T-cell (primary cell): Measurements from ENCODE around the gene HGS. TPM values are rescaled to one million over a fixed set of nuclear protein-coding genes. Genes with fewer than 3 reads are reported as not detected.

Experiments used
- ATAC-seq, 4 experiments: fragments of 200-7000 bp in 3 of 4; fragments of 150-1000 bp in 1 of 4; cut with Tn5 transposase; replicated peaks in 1 of 4; 1 replicate in 3 of 4; 2 replicates in 1 of 4; pipeline ENCODE4 v1.10.0; 2021; ENCODE audit warnings: moderate library complexity in 3 of 4, mild to moderate bottlenecking in 2 of 4, moderate number of reproducible peaks in 1 of 4
- CTCF ChIA-PET, 2 donors: fragments of 300-600 bp; sonication (Branson Sonifier 250); formaldehyde crosslinking; loops; one replicate each; lab custom pipeline; 2022; ENCODE audit warnings: antibody characterized with exemption in 2 of 2; lab: Charles Lee
- POLR2A ChIA-PET, 2 donors: fragments of 300-600 bp; sonication (Branson Sonifier 250); formaldehyde crosslinking; loops; one replicate each; lab custom pipeline; 2022; ENCODE audit warnings: antibody characterized with exemption in 2 of 2; lab: Charles Lee
- DNase-seq, 35 experiments: peaks; one replicate each; pipeline versions ENCODE4 v3.0.0 to v3.0.0-alpha.2; 2013 to 2023
- H3K27ac ChIP-seq: one replicate; pipeline ENCODE4 v1.5.1; 2013; ENCODE audit warnings: low read length
- H3K27me3 ChIP-seq, 2 experiments: replicated peaks in 1 of 2; 1 replicate in 1 of 2; 2 replicates in 1 of 2; pipeline versions ENCODE4 v1.6.1 to v1.7.0; 2013; ENCODE audit warnings: low read length in 1 of 2, mixed read lengths in 1 of 2; ENCODE audit not compliant: control insufficient read depth in 2 of 2, insufficient read depth in 2 of 2; ENCODE audit errors: extremely low read depth in 1 of 2
- H3K36me3 ChIP-seq, 2 donors: 1 replicate in 1 of 2; 2 replicates in 1 of 2; pipeline versions ENCODE4 v1.6.1 to v1.7.0; 2013; ENCODE audit warnings: low read length in 1 of 2; ENCODE audit not compliant: control insufficient read depth in 2 of 2, insufficient read depth in 1 of 2; ENCODE audit errors: extremely low read depth in 1 of 2
- H3K4me1 ChIP-seq, 2 experiments: 1 replicate in 1 of 2; 2 replicates in 1 of 2; pipeline versions ENCODE4 v1.6.1 to v1.7.0; 2013; ENCODE audit warnings: low read length in 2 of 2, mixed read lengths in 1 of 2; ENCODE audit not compliant: insufficient read depth in 2 of 2, control insufficient read depth in 1 of 2; ENCODE audit errors: extremely low read depth in 1 of 2
- H3K4me3 ChIP-seq, 2 donors: 1 replicate in 1 of 2; 2 replicates in 1 of 2; pipeline versions ENCODE4 v1.5.1 to v1.7.0; 2013; ENCODE audit warnings: mild to moderate bottlenecking in 2 of 2, low read length in 1 of 2, moderate library complexity in 1 of 2; ENCODE audit not compliant: control insufficient read depth in 1 of 2; ENCODE audit errors: extremely low read depth in 1 of 2
- H3K9me3 ChIP-seq: 2 replicates; pipeline ENCODE4 v1.7.0; 2013
- H3K27ac Mint-ChIP-seq, 2 donors: one replicate each; pipeline ENCODE4 v1.8.0; 2020 to 2021; ENCODE audit warnings: mild to moderate bottlenecking in 2 of 2, mixed read lengths in 2 of 2
- H3K27me3 Mint-ChIP-seq, 2 donors: one replicate each; pipeline ENCODE4 v1.8.0; 2021 to 2022; ENCODE audit warnings: mixed read lengths in 2 of 2
- H3K36me3 Mint-ChIP-seq: one replicate; pipeline ENCODE4 v1.8.0; 2021; ENCODE audit warnings: mixed read lengths
- H3K4me1 Mint-ChIP-seq, 3 donors: one replicate each; pipeline ENCODE4 v1.8.0; 2020 to 2022; ENCODE audit warnings: mixed read lengths in 3 of 3, mild to moderate bottlenecking in 1 of 3
- H3K4me3 Mint-ChIP-seq, 3 donors: one replicate each; pipeline ENCODE4 v1.8.0; 2020 to 2022; ENCODE audit warnings: mild to moderate bottlenecking in 3 of 3, mixed read lengths in 3 of 3, moderate library complexity in 3 of 3
- H3K9me3 Mint-ChIP-seq, 3 donors: one replicate each; pipeline ENCODE4 v1.8.0; 2020 to 2022; ENCODE audit warnings: mixed read lengths in 3 of 3
- WGBS: methylation state at CpG from one replicate; pipeline ENCODE4 v1.1.5; 2013; ENCODE audit warnings: missing lambda C conversion rate; ENCODE audit not compliant: insufficient coverage; 5-methylcytosine and 5-hydroxymethylcytosine counted together
- total RNA-seq, 35 experiments: library from RNA in 6 of 35; stranded (reverse) in 6 of 35; fragments of 120-200 nt in 1 of 35; gene quantifications; one replicate each; pipeline versions ENCODE4 v1.2.1 to v1.2.4 and lab custom pipeline; 2013 to 2026

Gene HGS
- total RNA-seq, 5 donors from 2014 or later (not counting 1 experiment from before 2014, with no cell fraction given), result 114 to 205 (median 181) TPM

DNA sequence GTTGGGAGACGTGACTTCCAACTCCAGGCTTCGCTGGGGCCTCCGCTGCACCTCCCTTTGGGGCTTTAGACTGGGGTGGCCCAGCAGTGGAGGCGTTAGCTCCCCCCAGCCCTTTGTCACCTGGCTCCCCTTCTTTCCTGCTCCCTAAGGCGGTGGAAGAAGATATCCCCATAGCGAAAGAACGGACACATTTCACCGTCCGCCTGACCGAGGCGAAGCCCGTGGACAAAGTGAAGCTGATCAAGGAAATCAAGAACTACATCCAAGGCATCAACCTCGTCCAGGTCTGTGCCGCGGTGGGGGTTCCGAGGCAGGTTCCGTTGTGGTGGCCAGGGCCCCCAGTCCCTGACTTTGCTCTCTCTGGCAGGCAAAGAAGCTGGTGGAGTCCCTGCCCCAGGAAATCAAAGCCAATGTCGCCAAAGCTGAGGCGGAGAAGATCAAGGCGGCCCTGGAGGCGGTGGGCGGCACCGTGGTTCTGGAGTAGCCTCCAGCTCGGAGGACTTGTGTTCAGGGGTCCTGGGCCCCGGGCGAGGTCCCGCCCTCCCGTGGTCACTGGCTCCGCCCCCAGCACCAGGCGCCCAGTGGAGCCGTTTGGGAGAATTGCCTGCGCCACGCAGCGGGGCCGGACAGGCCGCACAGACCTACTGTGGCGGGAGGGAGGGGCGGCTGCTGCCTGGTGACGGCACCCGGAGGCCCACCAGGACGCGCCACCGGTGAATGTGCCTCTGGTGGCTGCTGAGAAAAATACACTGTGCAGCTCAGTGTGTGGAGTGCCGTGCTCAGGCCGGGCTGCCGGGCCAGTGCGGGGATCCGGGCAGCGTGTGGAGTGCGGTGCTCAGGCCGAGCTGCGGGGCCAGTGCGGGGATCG lies 23.2 kb downstream of the HGS start:
- DNase-seq, result no peak
- H3K36me3 Mint-ChIP-seq, result peaks cover 15% of the 10 kb centered on the region
- no peak overlapping the region for H3K4me3 Mint-ChIP-seq
- Histone ChIP-seq H3K27ac (no peak overlapping the region), H3K27me3 (peaks cover 0 to 3% of the 10 kb centered on the region in 2 experiments), H3K4me3 (no peak overlapping the region), H3K9me3 (no peaks in the 10 kb centered on the region), H3K4me1 (peaks cover 14 to 41% of the 10 kb centered on the region in 2 experiments), H3K36me3 (peaks cover 13 to 19% of the 10 kb centered on the region in 2 donors)
- ChIA-PET CTCF (no interaction called here), POLR2A (interaction anchor here in 1 of 2 donors (0.6 kb wide), 1 partner anchor 189 kb away, joined by 5 read pairs; no protein-coding TSS in a partner anchor)
- no peaks in the 10 kb centered on the region for H3K27me3 Mint-ChIP-seq
- H3K4me1 Mint-ChIP-seq, result peaks cover 16 to 38% (median 29%) of the 10 kb centered on the region in 3 donors
- 92% methylated on average over 52 of the region's 54 CpGs for WGBS
- H3K9me3 Mint-ChIP-seq, result no peaks in the 10 kb centered on the region
- no peak for ATAC-seq
- H3K27ac Mint-ChIP-seq, result no peak overlapping the region

DNA sequence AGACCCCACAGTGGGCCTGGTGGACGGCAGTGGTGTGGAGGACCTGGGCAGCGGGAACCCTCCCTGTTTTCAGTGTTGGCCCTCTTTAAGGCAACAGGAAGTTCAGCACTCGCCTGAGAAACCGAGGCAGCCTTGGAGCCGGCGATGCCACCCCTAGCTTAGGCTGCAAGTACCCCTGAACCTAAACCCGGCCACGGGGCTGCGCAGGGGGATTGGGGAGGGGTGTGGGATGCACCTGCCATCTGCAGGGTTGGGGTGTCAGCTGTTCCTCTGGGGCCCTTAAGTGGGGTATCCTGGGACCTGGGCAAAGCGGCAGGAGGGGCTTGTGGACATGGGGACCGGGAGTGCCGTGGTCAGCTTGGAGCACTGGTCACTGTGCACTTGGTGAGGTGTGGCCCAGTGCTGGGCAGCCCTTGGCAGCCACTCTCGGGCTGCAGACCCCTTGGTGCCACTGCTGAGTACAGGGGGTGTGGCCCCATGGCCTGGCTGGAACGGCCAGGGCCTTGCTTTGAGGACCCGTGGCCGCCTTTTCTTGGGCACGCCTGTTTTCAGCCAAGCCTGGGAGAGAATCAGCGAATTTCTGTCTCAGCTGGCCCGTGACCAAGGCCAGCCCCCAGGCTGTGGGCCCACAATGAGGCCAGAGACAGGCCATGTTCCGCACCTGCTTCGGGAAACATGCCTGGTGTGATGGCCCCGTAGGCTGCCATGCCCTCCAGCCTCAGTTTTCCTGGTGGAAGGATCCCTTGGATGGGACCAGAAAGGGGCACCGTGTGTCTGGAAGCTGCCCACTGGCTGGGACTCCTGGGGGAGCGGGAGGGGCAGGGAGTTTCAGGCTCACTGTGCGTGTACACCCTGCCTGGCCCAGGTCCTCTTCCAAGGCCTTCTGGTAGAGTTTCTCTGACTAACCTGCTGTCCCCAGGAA lies 24.2 kb downstream of the HGS start:
- CTCF ChIA-PET, result no interaction called here
- Mint-ChIP-seq H3K4me1 (peaks cover 13 to 33% (median 27%) of the 10 kb centered on the region in 3 donors), H3K27me3 (no peaks in the 10 kb centered on the region), H3K4me3 (no peak overlapping the region), H3K27ac (no peak overlapping the region), H3K9me3 (no peaks in the 10 kb centered on the region), H3K36me3 (peaks cover 15% of the 10 kb centered on the region)
- no peak for ATAC-seq
- H3K9me3 ChIP-seq, result no peaks in the 10 kb centered on the region
- H3K4me1 ChIP-seq, result peaks cover 14 to 38% of the 10 kb centered on the region in 2 experiments
- H3K4me3 ChIP-seq, result no peak overlapping the region
- 93% methylated on average over 24 of the region's 25 CpGs for WGBS
- peaks cover 13 to 19% of the 10 kb centered on the region in 2 donors for H3K36me3 ChIP-seq
- H3K27me3 ChIP-seq, result peaks cover 0 to 3% of the 10 kb centered on the region in 2 experiments
- no peak for DNase-seq
- POLR2A ChIA-PET, result interaction anchor here in 1 of 2 donors (0.6 kb wide), 1 partner anchor 190 kb away, joined by 5 read pairs; no protein-coding TSS in a partner anchor
- no peak overlapping the region for H3K27ac ChIP-seq

DNA sequence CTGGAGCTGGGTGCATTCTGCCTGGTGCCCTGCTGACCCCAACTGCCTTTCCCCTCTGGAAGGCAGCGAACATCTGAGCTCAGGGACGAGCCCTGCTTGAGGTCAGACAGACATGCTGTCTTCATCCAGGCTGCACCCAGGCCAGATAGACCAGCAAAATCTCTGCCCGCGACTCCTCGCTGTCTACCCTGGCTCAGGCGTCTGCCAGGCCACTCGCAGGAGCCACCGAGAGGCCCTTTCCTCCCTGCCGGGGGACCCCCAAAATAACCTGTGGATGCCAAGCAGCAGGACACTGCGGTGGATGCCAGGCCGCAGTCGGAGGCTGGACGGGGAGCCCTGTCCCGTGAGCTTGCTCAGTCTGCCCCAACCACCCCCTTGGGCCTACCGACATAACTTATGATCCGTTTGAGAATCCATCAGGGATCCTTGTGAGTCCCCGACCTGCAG lies 25.0 kb downstream of the HGS start:
- peaks cover 14 to 33% (median 29%) of the 10 kb centered on the region in 3 donors for H3K4me1 Mint-ChIP-seq
- whole genome bisulfite sequencing, result 94% methylated on average over 17 of the region's 17 CpGs

DNA sequence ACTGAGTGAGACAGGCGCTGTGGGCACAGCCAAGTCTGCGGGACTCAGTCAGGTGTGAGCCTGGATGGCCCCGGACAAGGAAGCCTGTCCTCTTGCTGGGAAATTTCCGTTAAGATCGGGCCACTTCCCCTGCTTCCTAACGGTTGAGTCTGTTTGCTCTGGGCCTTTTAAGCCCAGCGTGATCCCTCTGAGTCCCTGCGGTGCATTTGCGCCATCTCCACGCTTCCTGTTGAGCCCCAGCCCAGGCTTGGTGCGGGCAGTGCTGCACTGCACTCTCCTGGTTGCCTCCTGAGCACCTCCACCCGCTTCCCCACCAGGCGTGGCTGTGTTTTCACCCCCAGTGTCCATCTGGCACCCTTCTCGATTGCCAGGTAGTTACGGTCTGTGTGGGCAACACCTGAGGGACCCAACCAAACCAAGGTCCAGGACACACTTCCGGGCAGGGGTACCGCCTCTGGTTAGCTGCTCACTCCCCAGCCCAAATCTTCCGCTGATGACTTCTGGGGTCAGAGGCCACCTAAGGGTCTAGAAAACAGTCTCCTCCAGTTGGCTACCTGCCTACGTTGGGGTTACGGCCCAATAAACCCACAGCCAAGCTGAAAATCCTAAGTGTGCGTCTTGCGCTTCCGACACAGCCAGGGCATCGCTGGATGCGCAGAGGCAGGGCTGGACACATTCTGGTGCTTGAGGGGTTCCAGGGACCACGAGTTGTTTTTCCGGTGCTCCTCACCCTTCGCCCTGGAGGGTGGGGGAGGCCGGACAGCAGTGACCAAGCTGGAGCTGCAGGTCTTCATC lies 26.9 kb downstream of the HGS start:
- no peaks in the 10 kb centered on the region for H3K27me3 Mint-ChIP-seq
- peaks cover 15 to 38% of the 10 kb centered on the region in 2 experiments for H3K4me1 ChIP-seq
- DNase-seq (peak in 1 of 35 experiments; percentile 39), ATAC-seq (no peak)
- WGBS, result 37% methylated on average over 29 of the region's 29 CpGs
- peak overlapping the region in 2 of 3 donors; percentile 70 to 82 for H3K4me3 Mint-ChIP-seq
- peaks cover 9% of the 10 kb centered on the region for H3K36me3 Mint-ChIP-seq
- peaks cover 12 to 13% of the 10 kb centered on the region in 2 donors for H3K36me3 ChIP-seq
- CTCF ChIA-PET, result no interaction called here
- no peak overlapping the region for H3K27ac ChIP-seq
- peaks cover 0 to 3% of the 10 kb centered on the region in 2 experiments for H3K27me3 ChIP-seq
- H3K27ac Mint-ChIP-seq, result peak overlapping the region; percentile 4 to 55
- H3K4me1 Mint-ChIP-seq, result peaks cover 14 to 25% (median 18%) of the 10 kb centered on the region in 3 donors
- no peaks in the 10 kb centered on the region for H3K9me3 ChIP-seq
- POLR2A ChIA-PET, result no interaction called here
- H3K4me3 ChIP-seq, result peak overlapping the region; percentile 49 to 60
- H3K9me3 Mint-ChIP-seq, result no peaks in the 10 kb centered on the region

More for the DNA sequence above, 25.0 kb downstream of the HGS start:
- CTCF ChIA-PET, result no interaction called here
- H3K4me3 Mint-ChIP-seq, result no peak overlapping the region
- H3K9me3 ChIP-seq, result no peaks in the 10 kb centered on the region
- peaks cover 0 to 3% of the 10 kb centered on the region in 2 experiments for H3K27me3 ChIP-seq
- H3K27ac ChIP-seq, result no peak overlapping the region
- peaks cover 18 to 43% of the 10 kb centered on the region in 2 experiments for H3K4me1 ChIP-seq
- no peak overlapping the region for H3K27ac Mint-ChIP-seq
- peaks cover 13 to 19% of the 10 kb centered on the region in 2 donors for H3K36me3 ChIP-seq
- H3K4me3 ChIP-seq, result no peak overlapping the region
- H3K27me3 Mint-ChIP-seq, result no peaks in the 10 kb centered on the region
- H3K9me3 Mint-ChIP-seq, result no peaks in the 10 kb centered on the region
- DNase-seq (no peak), ATAC-seq (no peak)
- POLR2A ChIA-PET, result no interaction called here
- H3K36me3 Mint-ChIP-seq, result peaks cover 15% of the 10 kb centered on the region

DNA sequence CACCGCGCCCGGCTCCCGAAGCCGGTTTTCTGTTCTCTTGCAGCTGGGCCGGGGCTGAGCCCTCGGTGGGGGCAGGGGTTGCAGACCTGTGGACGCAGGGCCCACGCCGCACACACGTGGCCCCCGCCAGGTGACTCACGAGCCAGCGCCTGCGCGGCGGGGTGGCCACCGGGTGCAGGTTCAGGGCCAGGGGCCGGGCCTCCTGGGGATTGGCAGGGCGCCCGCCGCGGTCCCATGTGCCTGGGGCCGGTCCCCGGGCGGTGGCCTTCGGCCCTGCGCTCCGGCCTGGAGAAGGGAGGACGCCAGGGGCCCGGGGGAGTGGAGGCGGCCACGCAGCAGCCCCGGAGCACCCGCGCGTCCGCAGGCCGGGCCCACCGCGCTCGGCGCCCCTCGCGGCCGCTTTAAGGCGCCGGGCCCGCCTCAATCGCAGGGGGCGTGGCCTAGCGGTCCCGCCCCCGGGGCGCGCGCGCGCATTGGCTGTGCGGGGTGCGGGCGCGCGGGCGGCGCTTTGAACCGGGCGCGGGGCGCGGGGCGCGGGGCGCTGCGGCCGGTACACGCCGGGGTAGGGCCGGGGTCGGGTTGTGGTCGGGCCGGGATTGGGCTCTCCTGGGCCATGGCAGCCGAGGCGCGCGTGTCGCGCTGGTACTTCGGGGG lies 28.1 kb downstream of the HGS start, which contains the start of gene SLC25A10:
Gene SLC25A10, plus strand, starts transcription at position 471 of the 654 bp plus-strand sequence. Its CDS starts 143 bp downstream, at position 614.
- POLR2A ChIA-PET, result interaction anchor here in 1 of 2 donors (0.7 kb wide), 1 partner anchor 691 kb away, joined by 3 read pairs; no protein-coding TSS in a partner anchor
- WGBS, result under 1% methylated on average over 89 of the region's 89 CpGs
- H3K27ac ChIP-seq, result no peak within 1 kb of the TSS
- peaks cover 15 to 38% of the 10 kb centered on the region in 2 experiments for H3K4me1 ChIP-seq
- Mint-ChIP-seq H3K4me1 (peaks cover 14 to 22% (median 17%) of the 10 kb centered on the region in 3 donors), H3K27ac (peak within 1 kb of the TSS; percentile 44 to 45), H3K27me3 (no peaks in the 10 kb centered on the region), H3K4me3 (peak within 1 kb of the TSS; percentile 73 to 85 (median 82)), H3K36me3 (peaks cover under 1% of the 10 kb centered on the region), H3K9me3 (no peaks in the 10 kb centered on the region)
- H3K27me3 ChIP-seq, result peaks cover 0 to 3% of the 10 kb centered on the region in 2 experiments
- H3K36me3 ChIP-seq, result peaks cover 4 to 9% of the 10 kb centered on the region in 2 donors
- ATAC-seq (peak; percentile 87 to 91 (median 88)), DNase-seq (peak; percentile 32 to 87 (median 64))
- peak within 1 kb of the TSS; percentile 49 to 60 for H3K4me3 ChIP-seq
- H3K9me3 ChIP-seq, result no peaks in the 10 kb centered on the region
- CTCF ChIA-PET, result interaction anchor here in 1 of 2 donors (0.6 kb wide), 1 partner anchor 143 kb away, joined by 4 read pairs; no protein-coding TSS in a partner anchor
